ENCODE data around the gene CNTN5.

DNA sequence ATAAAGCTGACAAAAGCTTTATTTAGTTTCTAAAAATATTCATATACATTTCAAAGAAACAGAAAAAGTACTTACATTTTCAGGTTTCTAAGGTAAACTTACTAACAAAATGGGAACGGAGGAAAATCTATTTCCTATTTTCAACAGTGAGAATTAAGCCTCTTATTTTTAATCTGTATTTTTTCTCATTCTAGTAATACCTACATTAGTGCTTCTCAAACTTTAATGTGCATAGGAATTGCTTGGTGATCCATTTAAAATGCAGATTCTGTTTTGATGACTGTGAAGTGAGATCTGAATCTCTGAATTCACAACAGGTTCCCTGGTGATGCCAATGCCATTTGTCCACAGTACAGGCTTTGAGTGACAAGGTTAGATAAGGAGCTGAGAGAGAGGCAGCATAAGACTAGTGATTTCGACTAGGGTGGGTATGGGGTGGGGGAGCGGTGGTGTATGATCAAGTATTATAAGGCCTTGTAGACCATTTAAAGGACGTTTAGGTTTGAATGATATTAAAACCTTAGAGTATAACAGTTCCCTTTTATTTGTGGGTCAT, 402.8 kb downstream of the CNTN5 start:
- TF ChIP-seq MXI1 (IDR thresholded peaks at IDR 0.05; ENCODE audit: low read depth, low read length), result no peak
- TF ChIP-seq, protein P1, sequence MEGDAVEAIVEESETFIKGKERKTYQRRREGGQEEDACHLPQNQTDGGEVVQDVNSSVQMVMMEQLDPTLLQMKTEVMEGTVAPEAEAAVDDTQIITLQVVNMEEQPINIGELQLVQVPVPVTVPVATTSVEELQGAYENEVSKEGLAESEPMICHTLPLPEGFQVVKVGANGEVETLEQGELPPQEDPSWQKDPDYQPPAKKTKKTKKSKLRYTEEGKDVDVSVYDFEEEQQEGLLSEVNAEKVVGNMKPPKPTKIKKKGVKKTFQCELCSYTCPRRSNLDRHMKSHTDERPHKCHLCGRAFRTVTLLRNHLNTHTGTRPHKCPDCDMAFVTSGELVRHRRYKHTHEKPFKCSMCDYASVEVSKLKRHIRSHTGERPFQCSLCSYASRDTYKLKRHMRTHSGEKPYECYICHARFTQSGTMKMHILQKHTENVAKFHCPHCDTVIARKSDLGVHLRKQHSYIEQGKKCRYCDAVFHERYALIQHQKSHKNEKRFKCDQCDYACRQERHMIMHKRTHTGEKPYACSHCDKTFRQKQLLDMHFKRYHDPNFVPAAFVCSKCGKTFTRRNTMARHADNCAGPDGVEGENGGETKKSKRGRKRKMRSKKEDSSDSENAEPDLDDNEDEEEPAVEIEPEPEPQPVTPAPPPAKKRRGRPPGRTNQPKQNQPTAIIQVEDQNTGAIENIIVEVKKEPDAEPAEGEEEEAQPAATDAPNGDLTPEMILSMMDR (IDR thresholded peaks at IDR 0.05), result no peak

Data from SK-N-SH (cell line).